Stimulated activated CD8-positive, alpha-beta memory T cell treated with anti-CD3 and anti-CD28 coated beads, Interleukin-7, amount 100 ng/mL, for 4 hours (primary cell): ENCODE measurements around the gene FANCM.
"Not testable (repeated sequence)": the region's sequence is repeated elsewhere in the genome, so short reads cannot be mapped to it uniquely, and the experiment has no call there.

Experiments used
- DNase-seq, 2 donors: peaks; one replicate each; pipeline ENCODE4 v3.0.0-alpha.2; 2020; ENCODE audit warnings: low read depth in 2 of 2

Gene FANCM

GRCh38 chr14:45144658-45145057 is 8.9 kb downstream of the FANCM start:
- DNase-seq, result no peak

- no peak for DNase-seq
These were observed 9.5 kb downstream of the FANCM start for GRCh38 chr14:45145214-45145613.

GRCh38 chr14:45149602-45150001 is 13.9 kb downstream of the FANCM start:
- no peak for DNase-seq

DNA sequence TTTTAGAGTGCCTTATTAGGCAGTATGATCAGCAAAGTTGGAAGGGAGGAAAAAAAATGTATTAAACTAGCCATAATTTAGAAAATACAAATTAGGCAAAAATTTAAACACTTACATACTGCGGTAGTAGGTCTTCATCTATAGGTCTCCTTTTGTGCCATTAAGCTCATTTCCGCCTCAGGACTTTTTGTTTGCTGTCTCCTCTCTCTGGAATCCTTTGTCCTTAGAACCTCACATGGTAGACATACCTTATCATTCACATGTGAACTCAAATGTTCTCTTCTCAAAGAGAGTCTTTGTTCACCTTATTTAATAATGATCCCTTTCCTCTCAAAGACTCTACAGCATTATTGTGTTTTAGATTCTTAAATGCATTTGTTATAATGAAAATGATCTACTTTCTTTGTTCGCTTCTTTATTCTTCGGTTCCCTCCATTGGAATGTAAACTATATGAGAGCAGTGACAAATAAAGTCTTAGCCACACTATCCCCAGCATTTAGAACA is 14.7 kb downstream of the FANCM start:
- no peak for DNase-seq

- no peak for DNase-seq
These were observed 20.3 kb downstream of the FANCM start for GRCh38 chr14:45156067-45156466.

- DNase-seq, result no peak
These were observed 34.2 kb downstream of the FANCM start for GRCh38 chr14:45169906-45170305.

DNA sequence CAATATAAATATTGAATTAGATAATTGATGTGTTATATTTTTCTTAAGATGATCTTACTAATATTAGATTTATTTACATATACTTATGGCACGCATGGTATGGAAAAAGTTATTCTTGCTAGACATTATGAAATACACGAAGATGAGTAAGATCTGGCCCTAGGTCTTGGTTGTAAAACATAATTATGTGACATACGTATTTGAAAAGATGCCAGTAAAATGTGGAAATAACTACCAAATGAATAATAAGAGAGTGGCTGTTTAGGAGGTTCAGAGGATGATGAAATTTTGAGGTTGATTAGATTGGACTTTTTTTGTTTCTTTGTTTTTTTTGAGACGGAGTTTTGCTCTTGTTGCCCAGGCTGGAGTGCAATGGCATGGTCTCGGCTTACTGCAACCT is 41.3 kb downstream of the FANCM start:
- no peak for DNase-seq

DNA sequence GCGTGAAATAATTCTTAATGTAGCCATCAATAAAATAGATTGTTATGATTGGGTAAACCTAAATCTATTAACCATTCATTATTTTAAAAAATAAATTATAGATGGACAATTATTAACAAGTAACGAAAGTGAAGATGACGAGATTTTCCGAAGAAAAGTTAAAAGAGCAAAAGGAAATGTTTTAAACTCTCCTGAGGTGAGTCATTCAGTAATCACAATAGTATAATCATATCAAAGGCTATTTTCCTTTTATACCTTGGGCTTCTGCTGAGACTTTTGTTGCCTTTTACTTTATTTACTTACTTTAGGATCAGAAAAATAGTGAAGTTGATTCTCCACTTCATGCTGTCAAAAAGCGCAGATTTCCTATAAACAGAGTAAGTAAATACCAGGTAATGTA is 45.6 kb downstream of the FANCM start:
- no peak for DNase-seq

DNA sequence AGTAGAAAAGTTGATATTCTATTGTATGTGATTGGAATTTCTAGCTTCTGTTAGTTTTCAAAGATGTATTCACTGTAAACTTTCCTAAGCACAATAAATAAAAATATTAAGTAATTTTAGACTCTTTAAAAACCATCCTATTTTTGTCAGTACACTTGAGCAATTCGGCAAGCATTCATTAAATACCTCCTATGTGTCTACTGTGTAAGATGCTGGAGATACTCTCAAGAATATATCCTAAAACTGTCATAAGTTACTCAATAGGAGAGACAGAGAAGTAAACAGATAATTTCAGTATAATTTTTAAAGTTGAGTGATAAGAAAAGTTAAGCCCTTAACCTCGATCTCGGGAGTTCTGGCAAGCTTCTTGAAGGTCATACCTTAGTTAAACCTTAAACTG is 46.1 kb downstream of the FANCM start:
- DNase-seq, result no peak

DNA sequence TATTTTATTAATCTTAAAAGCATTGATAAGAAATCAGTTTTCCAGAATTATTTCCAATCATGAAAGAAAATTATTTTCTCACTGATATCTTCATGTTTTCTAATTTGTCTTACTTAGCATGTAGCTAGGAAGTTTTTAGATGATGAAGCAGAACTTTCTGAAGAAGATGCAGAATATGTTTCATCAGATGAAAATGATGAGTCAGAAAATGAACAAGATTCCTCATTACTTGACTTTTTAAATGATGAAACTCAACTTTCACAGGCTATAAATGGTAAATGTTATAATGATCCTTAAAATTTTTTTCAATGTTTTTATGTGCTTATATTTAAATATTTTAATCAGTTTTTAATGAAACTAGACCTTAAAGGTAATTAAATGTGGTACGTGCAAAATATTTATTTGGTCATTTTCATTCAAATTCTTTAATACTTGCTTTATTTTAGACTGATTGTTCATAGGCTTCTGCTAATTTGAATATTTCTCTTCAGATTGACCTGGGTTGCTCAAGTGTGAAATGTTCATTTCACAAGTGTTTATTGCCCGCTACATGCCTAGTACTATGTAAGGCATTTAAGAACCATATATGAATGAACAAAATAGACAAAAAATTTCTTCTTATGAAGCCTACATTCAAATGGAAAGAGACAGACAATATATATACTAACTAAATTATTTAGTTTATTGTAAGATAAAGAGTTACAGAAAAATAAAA is 49.5 kb downstream of the FANCM start:
- DNase-seq, result no peak

GRCh38 chr14:45194964-45195363 is 59.2 kb downstream of the FANCM start:
- no peak for DNase-seq

GRCh38 chr14:45198551-45198950 is 62.8 kb downstream of the FANCM start:
- no peak for DNase-seq

DNA sequence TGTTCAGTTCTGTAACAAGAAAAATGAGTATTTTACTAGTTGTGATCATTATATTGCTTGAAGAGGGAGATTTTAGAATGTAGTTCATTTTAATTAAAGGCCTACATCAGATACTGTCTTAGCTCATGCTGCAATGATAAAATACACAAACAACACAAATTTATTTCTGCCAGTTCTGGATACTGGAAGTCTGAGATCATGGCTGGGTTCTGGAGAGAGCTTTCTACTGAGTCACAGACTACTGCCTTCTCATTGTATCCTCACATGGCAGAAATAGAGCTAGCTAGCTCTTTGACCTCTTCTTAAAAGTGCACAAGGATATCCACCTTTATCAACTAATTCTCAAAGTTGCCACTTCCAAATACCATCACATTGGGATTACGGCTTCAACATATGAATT is 63.5 kb downstream of the FANCM start:
- no peak for DNase-seq

DNA sequence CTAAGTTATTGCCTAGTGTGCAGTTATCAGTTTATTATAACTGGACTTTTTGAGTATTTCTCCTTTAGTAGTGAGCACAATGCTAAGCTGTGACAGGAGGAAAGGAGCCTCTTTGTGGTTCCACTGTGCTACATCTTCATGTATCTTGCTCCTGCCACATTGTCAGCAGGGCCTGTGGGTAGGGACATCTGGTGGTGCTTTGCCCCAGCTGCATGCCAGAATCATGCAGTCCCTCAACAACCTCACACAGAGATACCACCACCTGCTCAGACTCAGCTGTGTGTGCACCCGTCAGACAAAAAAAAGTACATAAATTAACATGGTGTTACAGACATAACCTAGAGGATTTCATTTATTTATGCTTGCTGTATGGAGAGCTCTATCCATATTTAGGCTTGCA is 66.2 kb downstream of the FANCM start:
- DNase-seq, result no peak

- no peak for DNase-seq
These were observed 68.5 kb downstream of the FANCM start for GRCh38 chr14:45204241-45204640.

DNA sequence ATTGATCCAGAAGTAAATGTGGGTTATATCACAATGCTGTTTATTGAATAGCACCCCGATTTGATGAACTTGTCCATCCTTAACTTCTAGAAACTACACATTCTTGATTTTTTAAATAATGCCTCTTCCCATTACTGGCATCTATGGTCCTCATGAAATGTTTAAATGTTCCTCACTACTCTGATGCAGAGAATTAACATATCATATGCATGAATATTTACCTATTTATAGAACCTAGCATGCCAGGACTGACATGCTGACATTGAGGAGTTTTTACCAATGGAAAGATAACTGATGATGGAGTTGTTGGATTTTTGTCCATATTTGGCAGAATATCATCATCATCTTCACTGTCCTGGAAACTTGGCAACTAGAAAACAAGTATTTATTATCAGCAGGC is 74.4 kb downstream of the FANCM start:
- no peak for DNase-seq

GRCh38 chr14:45211295-45211694 is 75.6 kb downstream of the FANCM start:
- no peak for DNase-seq

- DNase-seq, result no peak
These were observed 76.5 kb downstream of the FANCM start for GRCh38 chr14:45212231-45212630.

DNA sequence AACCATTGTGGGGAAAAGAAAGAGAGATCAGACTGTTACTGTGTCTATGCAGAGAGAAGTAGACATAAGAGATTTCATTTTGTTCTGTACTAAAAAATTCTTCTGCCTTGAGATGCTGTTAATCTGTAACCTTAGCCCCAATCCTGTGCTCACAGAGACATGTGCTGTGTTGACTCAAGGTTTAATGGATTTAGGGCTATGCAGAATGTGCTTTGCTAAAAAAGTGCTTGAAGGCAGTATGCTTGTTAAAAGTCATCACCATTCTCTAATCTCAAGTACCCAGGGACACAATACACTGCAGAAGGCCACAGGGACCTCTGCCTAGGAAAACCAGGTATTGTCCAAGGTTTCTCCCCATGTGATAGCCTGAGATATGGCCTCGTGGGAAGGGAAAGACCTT is 78.0 kb downstream of the FANCM start:
- not testable (repeated sequence) for DNase-seq

- DNase-seq, result not testable (repeated sequence)
These were observed 78.6 kb downstream of the FANCM start for GRCh38 chr14:45214341-45214740.

GRCh38 chr14:45222485-45223262 is 86.9 kb downstream of the FANCM start:
- no peak for DNase-seq

DNA sequence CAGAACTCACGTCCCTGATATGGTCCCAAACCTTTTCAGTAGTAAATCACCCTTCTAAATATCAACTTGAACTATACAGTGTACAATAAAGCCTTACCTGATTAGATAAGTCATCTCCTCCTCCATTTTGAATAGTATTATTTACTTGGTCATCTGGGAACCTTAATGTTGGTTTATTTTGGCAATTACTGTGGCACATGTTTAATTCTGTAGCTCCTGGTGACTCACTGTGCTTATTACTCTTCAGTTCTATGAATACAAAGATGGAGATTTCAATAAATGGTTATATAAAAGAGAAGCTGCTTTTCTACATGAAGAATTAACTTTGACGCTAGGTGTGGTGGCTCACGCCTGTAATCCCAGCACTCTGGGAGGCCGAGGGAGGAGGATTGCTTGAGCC is 91.8 kb downstream of the FANCM start:
- DNase-seq, result no peak

DNA sequence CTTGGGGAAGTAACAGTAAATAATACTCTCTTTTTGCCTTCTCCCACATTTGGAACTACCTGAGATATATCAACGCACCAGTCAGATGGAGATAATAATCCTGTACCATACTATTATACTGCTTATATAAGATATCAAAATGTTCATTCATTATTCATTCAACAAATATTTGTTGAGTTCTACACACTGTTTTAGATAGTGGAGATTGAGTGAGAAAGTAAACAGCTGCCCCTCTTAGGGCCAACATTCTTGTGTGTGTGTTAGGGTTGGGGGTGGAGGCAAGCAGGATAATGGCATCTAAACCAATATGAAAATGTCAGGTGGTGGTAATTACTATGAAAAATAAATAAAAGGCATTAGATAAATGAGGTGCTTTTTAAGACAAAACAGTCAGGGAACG is 103.3 kb downstream of the FANCM start:
- DNase-seq, result no peak
